ENCODE measurements around the gene ANXA3.

GRCh38 chr4:78647272-78647671, 95.7 kb downstream of the ANXA3 start:
- TF ChIP-seq, protein P1, sequence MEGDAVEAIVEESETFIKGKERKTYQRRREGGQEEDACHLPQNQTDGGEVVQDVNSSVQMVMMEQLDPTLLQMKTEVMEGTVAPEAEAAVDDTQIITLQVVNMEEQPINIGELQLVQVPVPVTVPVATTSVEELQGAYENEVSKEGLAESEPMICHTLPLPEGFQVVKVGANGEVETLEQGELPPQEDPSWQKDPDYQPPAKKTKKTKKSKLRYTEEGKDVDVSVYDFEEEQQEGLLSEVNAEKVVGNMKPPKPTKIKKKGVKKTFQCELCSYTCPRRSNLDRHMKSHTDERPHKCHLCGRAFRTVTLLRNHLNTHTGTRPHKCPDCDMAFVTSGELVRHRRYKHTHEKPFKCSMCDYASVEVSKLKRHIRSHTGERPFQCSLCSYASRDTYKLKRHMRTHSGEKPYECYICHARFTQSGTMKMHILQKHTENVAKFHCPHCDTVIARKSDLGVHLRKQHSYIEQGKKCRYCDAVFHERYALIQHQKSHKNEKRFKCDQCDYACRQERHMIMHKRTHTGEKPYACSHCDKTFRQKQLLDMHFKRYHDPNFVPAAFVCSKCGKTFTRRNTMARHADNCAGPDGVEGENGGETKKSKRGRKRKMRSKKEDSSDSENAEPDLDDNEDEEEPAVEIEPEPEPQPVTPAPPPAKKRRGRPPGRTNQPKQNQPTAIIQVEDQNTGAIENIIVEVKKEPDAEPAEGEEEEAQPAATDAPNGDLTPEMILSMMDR (IDR thresholded peaks at IDR 0.05), result no peak
- TF ChIP-seq EP300 (IDR thresholded peaks at IDR 0.05) (no peak), POLR2AphosphoS5 (IDR thresholded peaks at IDR 0.05) (no peak), POLR2A (IDR thresholded peaks at IDR 0.05) (no peak)

Data from stomach (tissue), 4 donors.